HG02840 (cell line): ENCODE results near the gene RSRC1.
"Not testable (repeated sequence)": the region's sequence is repeated elsewhere in the genome, so short reads cannot be mapped to it uniquely, and the experiment has no call there.

Experiments used
- ATAC-seq: cut with Tn5 transposase; IDR thresholded peaks from one replicate; pipeline ENCODE4 v1.9.1; 2021; ENCODE audit warnings: mild to moderate bottlenecking, moderate library complexity, moderate number of reproducible peaks; ENCODE audit not compliant: unreplicated experiment, low FRiP score

Gene RSRC1

GRCh38 chr3:158098834-158099424 is 11.0 kb upstream of the RSRC1 start:
- ATAC-seq, result no peak

- ATAC-seq, result no peak
These were observed 9.2 kb upstream of the RSRC1 start for GRCh38 chr3:158100681-158101080.

- ATAC-seq, result no peak
These were observed 8.3 kb upstream of the RSRC1 start for GRCh38 chr3:158101335-158102241.

- no peak for ATAC-seq
These were observed 7.4 kb upstream of the RSRC1 start for GRCh38 chr3:158102242-158103080.

- no peak for ATAC-seq
These were observed 6.6 kb upstream of the RSRC1 start for GRCh38 chr3:158103081-158103886.

GRCh38 chr3:158103887-158104327 is 6.0 kb upstream of the RSRC1 start:
- ATAC-seq, result no peak

- no peak for ATAC-seq
These were observed 5.4 kb upstream of the RSRC1 start for GRCh38 chr3:158104431-158104921.

GRCh38 chr3:158105119-158105709 is 4.7 kb upstream of the RSRC1 start:
- ATAC-seq, result no peak

- ATAC-seq, result no peak
These were observed 4.1 kb upstream of the RSRC1 start for GRCh38 chr3:158105710-158106253.

- ATAC-seq, result no peak
These were observed 3.0 kb upstream of the RSRC1 start for GRCh38 chr3:158106766-158107471.

- no peak for ATAC-seq
These were observed 2.1 kb upstream of the RSRC1 start for GRCh38 chr3:158107605-158108444.

GRCh38 chr3:158108445-158108985 is 1.4 kb upstream of the RSRC1 start:
- ATAC-seq, result no peak

GRCh38 chr3:158109295-158109803 is 540 bp upstream of the RSRC1 start:
- no peak for ATAC-seq

- no peak for ATAC-seq
These were observed 749 bp downstream of the RSRC1 start for GRCh38 chr3:158110658-158111018.

- ATAC-seq, result no peak
These were observed 2.0 kb downstream of the RSRC1 start for GRCh38 chr3:158111861-158112260.

- not testable (repeated sequence) for ATAC-seq
These were observed 3.7 kb downstream of the RSRC1 start for GRCh38 chr3:158113595-158113994.

- ATAC-seq, result no peak
These were observed 10.4 kb downstream of the RSRC1 start for GRCh38 chr3:158120330-158120729.
